Raji (cell line): ENCODE results near the gene ARSI.

Experiments
- POLR2A ChIP-seq: IDR thresholded peaks from 2 replicates; pipeline ENCODE4 v1.6.1; 2011; ENCODE audit warnings: low read depth, low read length, control low read depth; ENCODE audit not compliant: insufficient read depth

The ARSI gene

GRCh38 chr5:150278046-150278730 is 24.5 kb downstream of the ARSI start:
- no peak for TF ChIP-seq POLR2A

GRCh38 chr5:150277043-150277442 is 25.7 kb downstream of the ARSI start:
- no peak for TF ChIP-seq POLR2A

GRCh38 chr5:150274811-150275210 is 27.9 kb downstream of the ARSI start:
- TF ChIP-seq POLR2A, result no peak

- TF ChIP-seq POLR2A, result no peak
Observed at GRCh38 chr5:150272531-150272930, 30.2 kb downstream of the ARSI start.

GRCh38 chr5:150271923-150272322 is 30.8 kb downstream of the ARSI start:
- TF ChIP-seq POLR2A, result no peak

GRCh38 chr5:150271296-150271692 is 31.4 kb downstream of the ARSI start:
- TF ChIP-seq POLR2A, result no peak

GRCh38 chr5:150270541-150271295 is 32.0 kb downstream of the ARSI start:
- TF ChIP-seq POLR2A, result no peak

GRCh38 chr5:150266871-150267291 is 35.8 kb downstream of the ARSI start:
- TF ChIP-seq POLR2A, result no peak

- TF ChIP-seq POLR2A, result no peak
Observed at GRCh38 chr5:150265870-150266383, 36.8 kb downstream of the ARSI start.

GRCh38 chr5:150264667-150265603 is 37.8 kb downstream of the ARSI start:
- TF ChIP-seq POLR2A, result no peak

- no peak for TF ChIP-seq POLR2A
Observed at GRCh38 chr5:150263801-150264621, 38.7 kb downstream of the ARSI start.

GRCh38 chr5:150263375-150263775 is 39.3 kb downstream of the ARSI start:
- no peak for TF ChIP-seq POLR2A

GRCh38 chr5:150262502-150262901 is 40.2 kb downstream of the ARSI start:
- TF ChIP-seq POLR2A, result no peak

GRCh38 chr5:150261231-150261630 is 41.5 kb downstream of the ARSI start:
- no peak for TF ChIP-seq POLR2A
